ENCODE results near the gene MXRA7.

GRCh38 chr17:76689859-76690258 lies 20.9 kb downstream of the MXRA7 start:
- TF ChIP-seq CTCF (conservative IDR thresholded peaks at IDR 0.05; ENCODE audit: low read length) (no peak), EZH2phosphoT487 (IDR thresholded peaks at IDR 0.05; ENCODE audit: borderline replicate concordance) (no peak)
